Mesendoderm (in vitro differentiated cells): Measurements from ENCODE around the gene FMO4.
"Not testable (repeated sequence)": the region's sequence is repeated elsewhere in the genome, so short reads cannot be mapped to it uniquely, and the experiment has no call there.

ENCODE experiments used
- DNase-seq: peaks from one replicate; pipeline ENCODE4 v3.0.0; 2013
- H2AK5ac ChIP-seq: 2 replicates; pipeline ENCODE4 v1.6.1; 2013; ENCODE audit warnings: low read length, inconsistent platforms
- H2BK120ac ChIP-seq: 2 replicates; pipeline ENCODE4 v1.6.1; 2013; ENCODE audit warnings: low read depth, mild to moderate bottlenecking, low read length, moderate library complexity, mixed read lengths
- H2BK15ac ChIP-seq: replicated peaks from 2 replicates; pipeline ENCODE4 v1.6.1; 2013; ENCODE audit warnings: low read depth, mild to moderate bottlenecking, moderate library complexity
- H2BK5ac ChIP-seq: 2 replicates; pipeline ENCODE4 v1.6.1; 2013; ENCODE audit warnings: low read length, inconsistent platforms
- H3K18ac ChIP-seq: 2 replicates; pipeline ENCODE4 v1.6.1; 2013; ENCODE audit warnings: mild to moderate bottlenecking, low read length, mixed read lengths
- H3K23ac ChIP-seq: one replicate; pipeline ENCODE4 v1.6.1; 2013; ENCODE audit warnings: low read length
- H3K27ac ChIP-seq: 2 replicates; pipeline ENCODE4 v1.5.1; 2013; ENCODE audit warnings: low read depth, mild to moderate bottlenecking, inconsistent platforms, low read length, moderate library complexity
- H3K27me3 ChIP-seq: 2 replicates; pipeline ENCODE4 v1.6.1; 2013; ENCODE audit warnings: low read length, control low read depth, mild to moderate bottlenecking, inconsistent platforms; ENCODE audit not compliant: insufficient read depth, poor library complexity
- H3K36me3 ChIP-seq: 2 replicates; pipeline ENCODE4 v1.6.1; 2013; ENCODE audit warnings: low read length, inconsistent platforms; ENCODE audit not compliant: control insufficient read depth, insufficient read depth
- H3K4ac ChIP-seq: one replicate; pipeline ENCODE4 v1.6.1; 2013; ENCODE audit warnings: low read depth, mild to moderate bottlenecking, low read length, moderate library complexity
- H3K4me1 ChIP-seq: 2 replicates; pipeline ENCODE4 v1.6.1; 2013; ENCODE audit warnings: low read depth, low read length, inconsistent platforms; ENCODE audit not compliant: control insufficient read depth
- H3K4me2 ChIP-seq: 2 replicates; pipeline ENCODE4 v1.6.1; 2013; ENCODE audit warnings: low read length
- H3K4me3 ChIP-seq: 2 replicates; pipeline ENCODE4 v1.5.1; 2013; ENCODE audit warnings: mild to moderate bottlenecking, low read length
- H3K56ac ChIP-seq: one replicate; pipeline ENCODE4 v1.6.1; 2013; ENCODE audit warnings: low read length
- H3K79me1 ChIP-seq: 2 replicates; pipeline ENCODE4 v1.6.1; 2013; ENCODE audit warnings: low read length, inconsistent platforms
- H3K79me2 ChIP-seq: 2 replicates; pipeline ENCODE4 v1.6.1; 2013; ENCODE audit warnings: mild to moderate bottlenecking, low read length; ENCODE audit not compliant: control insufficient read depth, insufficient read depth
- H3K9ac ChIP-seq: 2 replicates; pipeline ENCODE4 v1.6.1; 2013; ENCODE audit warnings: low read length, inconsistent platforms
- H4K5ac ChIP-seq: one replicate; pipeline ENCODE4 v1.6.1; 2013; ENCODE audit warnings: low read length
- H4K8ac ChIP-seq: one replicate; pipeline ENCODE4 v1.6.1; 2013; ENCODE audit warnings: low read depth, mild to moderate bottlenecking, control low read depth, low read length, moderate library complexity
- WGBS: extraction: QIAGEN DNeasy Blood & Tissue Kit; methylation state at CpG from one replicate; pipeline ENCODE4 v1.1.7; 2013; ENCODE audit warnings: low lambda C conversion rate, missing lambda C conversion rate; ENCODE audit not compliant: insufficient coverage; ENCODE audit errors: extremely low coverage; 5-methylcytosine and 5-hydroxymethylcytosine counted together

FMO4 gene

DNA sequence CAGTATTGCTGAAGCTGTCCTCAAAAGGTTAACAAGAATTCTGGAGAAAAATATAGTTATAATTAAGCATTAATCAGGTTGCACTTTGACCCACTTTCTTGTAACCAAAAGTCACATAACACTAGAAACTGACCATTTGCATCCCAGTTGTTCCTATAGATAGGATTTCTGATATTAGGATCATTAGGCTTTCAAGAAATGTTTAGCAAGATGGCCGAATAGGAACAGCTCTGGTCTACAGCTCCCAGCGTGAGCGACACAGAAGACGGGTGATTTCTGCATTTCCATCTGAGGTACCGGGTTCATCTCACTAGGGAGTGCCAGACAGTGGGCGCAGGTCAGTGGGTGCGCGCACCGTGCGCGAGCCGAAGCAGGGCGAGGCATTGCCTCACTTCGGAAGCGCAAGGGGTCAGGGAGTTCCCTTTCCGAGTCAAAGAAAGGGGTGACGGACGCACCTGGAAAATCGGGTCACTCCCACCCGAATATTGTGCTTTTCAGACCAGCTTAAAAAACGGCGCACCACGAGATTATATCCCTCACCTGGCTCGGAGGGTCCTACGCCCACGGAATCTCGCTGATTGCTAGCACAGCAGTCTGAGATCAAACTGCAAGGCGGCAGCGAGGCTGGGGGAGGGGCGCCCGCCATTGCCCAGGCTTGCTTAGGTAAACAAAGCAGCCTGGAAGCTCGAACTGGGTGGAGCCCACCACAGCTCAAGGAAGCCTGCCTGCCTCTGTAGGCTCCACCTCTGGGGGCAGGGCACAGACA is 59.6 kb downstream of the FMO4 start:
- H3K9ac ChIP-seq, H3K79me2 ChIP-seq, DNase-seq, H4K8ac ChIP-seq, H3K18ac ChIP-seq, H4K5ac ChIP-seq, H3K56ac ChIP-seq, H3K23ac ChIP-seq, H2BK120ac ChIP-seq, H2BK15ac ChIP-seq, H3K27ac ChIP-seq, H2BK5ac ChIP-seq, H3K4me1 ChIP-seq, H3K79me1 ChIP-seq, H2AK5ac ChIP-seq, H3K36me3 ChIP-seq, H3K4ac ChIP-seq, H3K27me3 ChIP-seq, H3K4me2 ChIP-seq, H3K4me3 ChIP-seq: not testable (repeated sequence)
- WGBS = no CpG with 5 or more reads among the region's 32 CpGs

DNA sequence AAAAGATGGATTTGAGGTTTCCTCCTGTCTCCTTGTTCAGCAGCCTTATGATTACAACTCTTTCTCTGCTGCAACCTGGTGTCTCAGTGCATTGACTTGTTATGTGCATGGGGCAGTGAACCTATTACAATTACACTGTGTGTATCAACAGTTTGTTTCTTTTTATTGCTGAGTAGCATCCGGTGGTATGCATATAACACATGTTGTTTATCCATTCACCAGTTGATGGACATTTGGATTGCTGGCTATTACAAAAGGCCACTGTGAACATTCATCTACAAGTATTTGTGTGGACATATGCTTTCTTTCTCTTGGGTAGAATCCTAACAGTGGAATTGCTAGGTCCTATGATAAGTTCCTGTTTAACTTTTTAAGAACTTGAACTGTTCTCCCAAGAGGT is 65.9 kb downstream of the FMO4 start:
- Histone ChIP-seq H3K36me3 (no peaks in the 10 kb centered on the region), H3K4ac (no peak overlapping the region), H4K8ac (no peak overlapping the region), H3K4me3 (no peak overlapping the region), H3K27ac (no peak overlapping the region), H2BK15ac (no peak overlapping the region), H3K79me1 (no peaks in the 10 kb centered on the region), H2BK120ac (no peak overlapping the region), H3K4me1 (no peaks in the 10 kb centered on the region), H3K4me2 (no peak overlapping the region), H4K5ac (no peak overlapping the region), H3K79me2 (no peaks in the 10 kb centered on the region), H2AK5ac (no peak overlapping the region), H3K23ac (no peak overlapping the region), H3K9ac (no peak overlapping the region), H2BK5ac (no peak overlapping the region), H3K27me3 (no peaks in the 10 kb centered on the region), H3K18ac (no peak overlapping the region), H3K56ac (no peak overlapping the region)
- no CpG with 5 or more reads among the region's 1 CpG for WGBS
- DNase-seq = no peak

DNA sequence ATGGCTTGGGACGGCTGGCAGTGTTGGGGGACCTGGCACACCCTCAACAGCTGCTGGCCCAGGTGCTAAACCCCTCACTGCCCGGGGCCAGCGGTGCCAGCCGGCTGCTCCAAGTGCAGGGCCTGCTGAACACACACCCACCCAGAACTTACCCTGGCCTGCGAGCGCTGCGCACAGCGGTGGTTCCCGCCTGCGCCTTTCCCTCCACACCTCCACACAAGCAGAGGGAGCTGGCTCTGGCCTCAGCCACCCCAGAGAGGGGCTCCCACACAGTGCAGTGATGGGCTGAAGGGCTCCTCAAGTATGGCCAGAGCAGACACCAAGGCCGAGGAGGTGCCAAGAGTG is 67.9 kb downstream of the FMO4 start:
- Histone ChIP-seq H2BK5ac (no peak overlapping the region), H3K4me1 (no peaks in the 10 kb centered on the region), H2BK120ac (no peak overlapping the region), H3K23ac (no peak overlapping the region), H3K18ac (no peak overlapping the region), H3K4me3 (no peak overlapping the region), H3K27me3 (no peaks in the 10 kb centered on the region), H3K27ac (no peak overlapping the region), H3K56ac (no peak overlapping the region), H3K79me1 (no peaks in the 10 kb centered on the region), H2AK5ac (no peak overlapping the region), H4K5ac (no peak overlapping the region), H3K36me3 (no peaks in the 10 kb centered on the region), H2BK15ac (no peak overlapping the region), H3K4ac (no peak overlapping the region), H3K4me2 (no peak overlapping the region), H4K8ac (no peak overlapping the region), H3K79me2 (no peaks in the 10 kb centered on the region), H3K9ac (no peak overlapping the region)
- WGBS = no CpG with 5 or more reads among the region's 11 CpGs
- DNase-seq = no peak

DNA sequence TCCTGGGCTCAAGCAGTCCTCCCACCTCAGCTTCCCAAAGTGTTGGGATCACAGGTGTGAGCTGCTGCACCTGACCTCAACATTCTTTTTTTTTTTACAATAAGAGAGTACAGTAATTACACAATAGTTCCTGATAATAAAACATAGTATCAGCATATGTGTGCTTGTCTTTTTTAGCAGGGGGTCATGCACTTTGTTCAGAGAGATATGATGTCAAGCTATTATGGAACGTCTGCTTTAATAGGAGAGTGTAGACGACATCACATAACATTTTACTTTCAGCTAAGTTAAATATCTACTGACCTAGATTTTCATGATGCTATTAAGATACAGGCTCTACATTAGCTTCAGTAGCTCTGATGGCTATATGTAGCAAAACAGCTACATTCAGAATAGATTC is 70.5 kb downstream of the FMO4 start:
- WGBS = no CpG with 5 or more reads among the region's 2 CpGs
- H3K79me1 ChIP-seq = no peaks in the 10 kb centered on the region
- no peak overlapping the region for H3K56ac ChIP-seq
- no peak overlapping the region for H3K27ac ChIP-seq
- no peaks in the 10 kb centered on the region for H3K4me1 ChIP-seq
- H3K27me3 ChIP-seq = no peaks in the 10 kb centered on the region
- no peak overlapping the region for H2BK15ac ChIP-seq
- no peak overlapping the region for H3K18ac ChIP-seq
- no peak overlapping the region for H3K23ac ChIP-seq
- no peak overlapping the region for H3K9ac ChIP-seq
- no peak overlapping the region for H3K4me2 ChIP-seq
- no peak overlapping the region for H2BK5ac ChIP-seq
- no peak overlapping the region for H4K8ac ChIP-seq
- no peaks in the 10 kb centered on the region for H3K36me3 ChIP-seq
- H4K5ac ChIP-seq = no peak overlapping the region
- H3K4me3 ChIP-seq = no peak overlapping the region
- H3K79me2 ChIP-seq = no peaks in the 10 kb centered on the region
- H2AK5ac ChIP-seq = no peak overlapping the region
- no peak for DNase-seq
- no peak overlapping the region for H3K4ac ChIP-seq
- H2BK120ac ChIP-seq = no peak overlapping the region

DNA sequence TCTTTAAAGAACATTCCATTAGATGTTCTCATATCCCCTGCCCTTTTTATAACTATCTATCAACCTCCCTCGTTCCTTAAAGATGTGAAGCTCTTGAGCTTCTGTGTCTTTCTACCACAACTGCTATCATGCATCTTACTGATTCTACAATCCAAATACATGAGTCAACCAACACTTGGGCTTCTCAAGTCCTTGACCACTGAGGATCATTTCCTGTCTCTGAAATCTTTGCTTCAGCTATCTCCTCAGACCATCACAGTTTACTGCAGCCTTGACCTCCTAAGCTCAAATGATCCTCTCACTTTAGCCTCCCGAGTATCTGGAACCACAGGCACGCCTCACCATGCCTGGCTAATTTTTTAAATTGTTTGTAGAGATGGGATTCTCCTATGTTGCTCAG is 75.2 kb downstream of the FMO4 start:
- H4K8ac ChIP-seq = no peak overlapping the region
- no peak overlapping the region for H3K4me2 ChIP-seq
- no peak overlapping the region for H3K23ac ChIP-seq
- H3K18ac ChIP-seq = no peak overlapping the region
- H2AK5ac ChIP-seq = no peak overlapping the region
- no peak overlapping the region for H2BK5ac ChIP-seq
- no peak overlapping the region for H2BK15ac ChIP-seq
- WGBS = no CpG with 5 or more reads among the region's 3 CpGs
- DNase-seq = no peak
- H3K9ac ChIP-seq = no peak overlapping the region
- no peak overlapping the region for H3K4me3 ChIP-seq
- H3K4ac ChIP-seq = no peak overlapping the region
- no peaks in the 10 kb centered on the region for H3K4me1 ChIP-seq
- H3K56ac ChIP-seq = no peak overlapping the region
- peaks cover 1% of the 10 kb centered on the region for H3K27me3 ChIP-seq
- no peak overlapping the region for H4K5ac ChIP-seq
- no peaks in the 10 kb centered on the region for H3K79me1 ChIP-seq
- no peaks in the 10 kb centered on the region for H3K36me3 ChIP-seq
- H3K27ac ChIP-seq = no peak overlapping the region
- H2BK120ac ChIP-seq = no peak overlapping the region
- no peaks in the 10 kb centered on the region for H3K79me2 ChIP-seq

DNA sequence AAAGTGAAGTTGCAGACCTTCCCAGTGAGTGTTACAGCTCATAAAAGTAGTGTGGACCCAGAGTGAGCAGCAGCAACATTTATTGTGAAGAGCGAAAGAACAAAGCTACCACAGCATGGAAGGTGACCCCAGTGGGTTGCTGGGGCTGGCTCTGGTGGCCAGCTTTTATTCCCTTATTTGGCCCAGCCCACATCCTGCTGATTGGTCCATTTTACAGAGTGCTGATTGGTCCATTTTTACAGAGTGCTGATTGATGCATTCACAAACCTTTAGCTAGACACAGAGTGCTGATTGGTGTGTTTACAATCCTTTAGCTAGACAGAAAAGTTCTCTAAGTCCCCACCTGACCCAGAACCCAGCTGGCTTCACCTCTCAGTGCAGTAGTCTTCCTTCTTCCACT is 76.8 kb downstream of the FMO4 start:
- not testable (repeated sequence) for H3K36me3 ChIP-seq, H3K23ac ChIP-seq, H3K18ac ChIP-seq, H3K79me1 ChIP-seq, H3K27ac ChIP-seq, H3K79me2 ChIP-seq, H4K5ac ChIP-seq, H3K4me3 ChIP-seq, H2AK5ac ChIP-seq, H2BK15ac ChIP-seq, H3K27me3 ChIP-seq, H3K4me2 ChIP-seq, H2BK120ac ChIP-seq, H2BK5ac ChIP-seq, H3K56ac ChIP-seq, H3K4me1 ChIP-seq, H3K9ac ChIP-seq, H4K8ac ChIP-seq, DNase-seq, H3K4ac ChIP-seq
- WGBS = no CpG with 5 or more reads among the region's 1 CpG
